K562 (cell line): ENCODE data around the gene EGLN1. TPM values are rescaled to one million over a fixed set of nuclear protein-coding genes. Genes with fewer than 3 reads are reported as not detected.

ENCODE experiments used
- ARID2 ChIP-seq: fragments of 450-650 bp; IDR thresholded peaks from 2 replicates; pipeline ENCODE4 v1.6.1; 2017; ENCODE audit warnings: antibody characterized with exemption, mild to moderate bottlenecking
- HMG20A ChIP-seq: fragments of 450-650 bp; formaldehyde crosslinking; conservative IDR thresholded peaks from 2 replicates; pipeline ENCODE4 v1.4.0; 2020; ENCODE audit warnings: mild to moderate bottlenecking, mixed read lengths
- HNRNPLL ChIP-seq: fragments of 200-400 bp; formaldehyde crosslinking; IDR thresholded peaks from 2 replicates; pipeline ENCODE4 v1.6.1; 2017; ENCODE audit warnings: low read length, low read depth, mild to moderate bottlenecking; ENCODE audit not compliant: poor library complexity, severe bottlenecking
- JUND ChIP-seq, 2 experiments: IDR thresholded peaks; 2 replicates in 1 of 2; 3 replicates in 1 of 2; pipeline ENCODE4 v1.6.1; 2011; ENCODE audit warnings: borderline replicate concordance in 2 of 2, low read depth in 2 of 2, low read length in 2 of 2, improper control_type of control experiment in 1 of 2, missing biosample characterization in 1 of 2, missing genetic modification characterization in 1 of 2, missing genetic modification reagents in 1 of 2
- KHSRP ChIP-seq: fragments of 450-650 bp; IDR thresholded peaks from 2 replicates; pipeline ENCODE4 v1.6.1; 2017
- MYC ChIP-seq, 2 experiments: fragments of 250-450 bp in 1 of 2; sonication (Bioruptor Pico) in 1 of 2; IDR thresholded peaks; 2 replicates each; pipeline versions ENCODE4 v1.5.1 to v1.6.1; 2012 to 2021; ENCODE audit warnings: low read depth in 2 of 2, borderline replicate concordance in 1 of 2, improper control_type of control experiment in 1 of 2, low read length in 1 of 2, mild to moderate bottlenecking in 1 of 2, moderate library complexity in 1 of 2
- RBM25 ChIP-seq: fragments of 200-400 bp; formaldehyde crosslinking; IDR thresholded peaks from 2 replicates; pipeline ENCODE4 v1.6.1; 2018; ENCODE audit warnings: low read length, low read depth, moderate library complexity; ENCODE audit not compliant: severe bottlenecking
- RBM39 ChIP-seq: fragments of 200-400 bp; formaldehyde crosslinking; optimal IDR thresholded peaks from 2 replicates; pipeline ENCODE3; 2018; ENCODE audit warnings: low read depth, low read length
- RUNX1 ChIP-seq: sonication (generic); IDR thresholded peaks from 2 replicates; pipeline ENCODE4 v1.6.1; 2016; ENCODE audit warnings: antibody characterized with exemption, low read depth
- SIRT6 ChIP-seq: IDR thresholded peaks from one replicate; pipeline ENCODE4 v1.6.1; 2012; ENCODE audit warnings: low read depth, mild to moderate bottlenecking, control low read depth, inconsistent platforms, low read length, moderate library complexity
- SRSF3 ChIP-seq: fragments of 200-400 bp; formaldehyde crosslinking; IDR thresholded peaks from 2 replicates; pipeline ENCODE4 v1.6.1; 2016; ENCODE audit warnings: mild to moderate bottlenecking, low read length, moderate library complexity; ENCODE audit not compliant: insufficient read depth
- TAL1 ChIP-seq: fragments of 450-650 bp; IDR thresholded peaks from 2 replicates; pipeline ENCODE4 v1.6.1; 2016; ENCODE audit warnings: mild to moderate bottlenecking
- TARDBP ChIP-seq: fragments of 450-650 bp; IDR thresholded peaks from 2 replicates; pipeline ENCODE4 v1.6.1; 2016
- ZNF165 ChIP-seq: fragments of 250-450 bp; sonication (Bioruptor Pico); IDR thresholded peaks from 2 replicates; pipeline ENCODE4 v1.4.0; 2020; ENCODE audit warnings: borderline replicate concordance
- ZNF174 ChIP-seq: fragments of 250-450 bp; sonication (Bioruptor Pico); IDR thresholded peaks from 2 replicates; pipeline ENCODE4 v1.4.0; 2020; ENCODE audit warnings: mild to moderate bottlenecking
- polyA plus RNA-seq, 8 experiments: library from polyadenylated mRNA; depleted of rRNA in 4 of 8; stranded (reverse) in 5 of 8; unstranded in 3 of 8; fragments of >200 nt; fragmentation: Nextera tagmentation in 2 of 8; fragmentation: Illumina TruSeq in 1 of 8; extraction: Ambion mirVana in 2 of 8; extraction: Trizol in 1 of 8; gene quantifications; 2 replicates each; pipeline versions ENCODE4 v1.2.1 to v1.2.3, GENCODE V29; 2011 to 2014; ENCODE audit warnings: inconsistent platforms in 1 of 8, missing spikeins in 1 of 8
- total RNA-seq, 7 experiments: library from RNA; depleted of rRNA in 6 of 7; stranded (reverse); fragments of >200 nt in 6 of 7; fragmentation: Illumina TruSeq in 2 of 7; extraction: Trizol in 2 of 7; gene quantifications; 2 replicates each; pipeline versions ENCODE4 v1.2.1 to v1.2.3, GENCODE V29; 2011 to 2021; ENCODE audit warnings: low replicate concordance in 1 of 7
- TF ChIP-seq, protein P1 (sequence below): conservative IDR thresholded peaks from 2 replicates; pipeline ENCODE4 v1.6.1; 2011; ENCODE audit warnings: low read depth, mild to moderate bottlenecking, low read length; ENCODE audit not compliant: control insufficient read depth
- TF ChIP-seq, protein P2 (sequence below): fragments of 450-650 bp; IDR thresholded peaks from 2 replicates; pipeline ENCODE4 v1.6.1; 2017; ENCODE audit warnings: mild to moderate bottlenecking, moderate library complexity
- TF ChIP-seq, protein P3 (sequence below): fragments of 450-650 bp; formaldehyde crosslinking; IDR thresholded peaks from 2 replicates; pipeline ENCODE4 v1.4.0; 2022; ENCODE audit warnings: missing genetic modification characterization

The EGLN1 gene
- total and polyA plus RNA-seq, 9 of the 15 experiments (the other 6 are each of a cell fraction or from before 2014, with no cell fraction given) = 5.2 to 54.3 (median 24.6) TPM

DNA sequence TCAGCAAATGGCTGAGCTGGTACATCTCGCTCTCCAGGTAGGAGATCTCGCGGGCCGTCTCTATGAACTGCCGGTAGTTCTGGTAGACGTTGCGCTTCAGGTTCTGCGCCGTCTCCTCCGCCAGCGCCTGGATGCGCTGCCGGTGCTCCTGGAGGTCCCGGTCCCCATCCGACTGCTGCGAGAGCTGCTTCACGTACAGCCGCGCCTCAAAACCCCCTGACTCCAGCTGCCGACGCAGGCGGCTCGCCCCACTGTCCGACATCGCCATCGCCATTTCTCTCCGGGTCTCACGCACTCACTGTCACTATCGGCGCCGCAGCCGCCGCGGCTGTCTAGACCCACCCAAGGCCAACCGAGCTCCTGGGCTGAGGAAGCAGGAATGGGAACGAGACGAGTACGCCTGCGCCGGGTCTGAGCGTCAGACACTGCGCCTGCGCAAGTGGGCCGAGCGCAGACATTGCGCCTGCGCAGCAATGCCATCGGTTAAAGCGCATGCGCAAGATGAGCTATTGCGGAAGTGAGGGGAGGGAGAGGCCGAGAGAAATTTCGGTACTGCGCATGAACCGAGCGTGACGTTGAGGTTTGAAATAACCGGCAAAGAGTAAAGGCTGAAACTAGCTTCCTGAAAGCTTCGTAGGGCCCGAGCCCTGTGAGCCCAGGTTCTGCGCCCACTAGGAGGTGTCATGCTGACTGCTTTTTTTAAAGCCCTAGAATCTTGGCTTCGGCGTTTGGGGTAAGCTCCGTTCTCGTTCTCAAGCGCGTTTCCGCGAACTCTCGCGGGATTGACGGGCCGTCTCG lies 84.4 kb downstream of the EGLN1 start, which contains the start of gene EXOC8 (continued):
- no peak for TF ChIP-seq ZNF165 (CRISPR knock-in tag)
- TF ChIP-seq MYC (IDR thresholded peaks at IDR 0.05; ENCODE audit: low read depth, low read length) = 0 out of 2 replicates have a peak, but pooled peaks have one; percentile 1
- no peak for TF ChIP-seq MYC (CRISPR knock-in tag; IDR thresholded peaks at IDR 0.05; ENCODE audit: borderline replicate concordance, low read depth)
- TF ChIP-seq ARID2 = no peak
- no peak for TF ChIP-seq SRSF3
- TF ChIP-seq, protein P1, sequence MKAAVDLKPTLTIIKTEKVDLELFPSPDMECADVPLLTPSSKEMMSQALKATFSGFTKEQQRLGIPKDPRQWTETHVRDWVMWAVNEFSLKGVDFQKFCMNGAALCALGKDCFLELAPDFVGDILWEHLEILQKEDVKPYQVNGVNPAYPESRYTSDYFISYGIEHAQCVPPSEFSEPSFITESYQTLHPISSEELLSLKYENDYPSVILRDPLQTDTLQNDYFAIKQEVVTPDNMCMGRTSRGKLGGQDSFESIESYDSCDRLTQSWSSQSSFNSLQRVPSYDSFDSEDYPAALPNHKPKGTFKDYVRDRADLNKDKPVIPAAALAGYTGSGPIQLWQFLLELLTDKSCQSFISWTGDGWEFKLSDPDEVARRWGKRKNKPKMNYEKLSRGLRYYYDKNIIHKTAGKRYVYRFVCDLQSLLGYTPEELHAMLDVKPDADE = no peak; the same call in 1 of the 2 replicates
- no peak for TF ChIP-seq SIRT6
- TF ChIP-seq, protein P2, sequence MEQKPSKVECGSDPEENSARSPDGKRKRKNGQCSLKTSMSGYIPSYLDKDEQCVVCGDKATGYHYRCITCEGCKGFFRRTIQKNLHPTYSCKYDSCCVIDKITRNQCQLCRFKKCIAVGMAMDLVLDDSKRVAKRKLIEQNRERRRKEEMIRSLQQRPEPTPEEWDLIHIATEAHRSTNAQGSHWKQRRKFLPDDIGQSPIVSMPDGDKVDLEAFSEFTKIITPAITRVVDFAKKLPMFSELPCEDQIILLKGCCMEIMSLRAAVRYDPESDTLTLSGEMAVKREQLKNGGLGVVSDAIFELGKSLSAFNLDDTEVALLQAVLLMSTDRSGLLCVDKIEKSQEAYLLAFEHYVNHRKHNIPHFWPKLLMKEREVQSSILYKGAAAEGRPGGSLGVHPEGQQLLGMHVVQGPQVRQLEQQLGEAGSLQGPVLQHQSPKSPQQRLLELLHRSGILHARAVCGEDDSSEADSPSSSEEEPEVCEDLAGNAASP = no peak
- TF ChIP-seq, protein P3, sequence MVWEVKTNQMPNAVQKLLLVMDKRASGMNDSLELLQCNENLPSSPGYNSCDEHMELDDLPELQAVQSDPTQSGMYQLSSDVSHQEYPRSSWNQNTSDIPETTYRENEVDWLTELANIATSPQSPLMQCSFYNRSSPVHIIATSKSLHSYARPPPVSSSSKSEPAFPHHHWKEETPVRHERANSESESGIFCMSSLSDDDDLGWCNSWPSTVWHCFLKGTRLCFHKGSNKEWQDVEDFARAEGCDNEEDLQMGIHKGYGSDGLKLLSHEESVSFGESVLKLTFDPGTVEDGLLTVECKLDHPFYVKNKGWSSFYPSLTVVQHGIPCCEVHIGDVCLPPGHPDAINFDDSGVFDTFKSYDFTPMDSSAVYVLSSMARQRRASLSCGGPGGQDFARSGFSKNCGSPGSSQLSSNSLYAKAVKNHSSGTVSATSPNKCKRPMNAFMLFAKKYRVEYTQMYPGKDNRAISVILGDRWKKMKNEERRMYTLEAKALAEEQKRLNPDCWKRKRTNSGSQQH (CRISPR knock-in tag) = no peak
- TF ChIP-seq KHSRP = no peak
- TF ChIP-seq HMG20A (CRISPR knock-in tag) = no peak
- no peak for TF ChIP-seq TARDBP
- no peak for TF ChIP-seq ZNF174
- TF ChIP-seq RUNX1 = peak; percentile 61; the same call in 1 of the 2 replicates
- TF ChIP-seq JUND (IDR thresholded peaks at IDR 0.05; ENCODE audit: borderline replicate concordance, low read depth, low read length) = 0 out of 2 replicates have a peak, but pooled peaks have one; percentile 30
- TF ChIP-seq JUND (tag; IDR thresholded peaks at IDR 0.05; ENCODE audit: borderline replicate concordance, low read depth, low read length) = no peak; the same call in 2 of the 3 replicates
- no peak for TF ChIP-seq TAL1
- TF ChIP-seq RBM39 = no peak
- peak; percentile 62 for TF ChIP-seq HNRNPLL
- TF ChIP-seq RBM25 = peak; percentile 67
